Left ventricle myocardium inferior (tissue), 1 donor: ENCODE results near the gene PPIE. TPM values are rescaled to one million over a fixed set of nuclear protein-coding genes. Genes with fewer than 3 reads are reported as not detected.

Experiments
- DNase-seq: peaks from one replicate; pipeline ENCODE4 v3.0.0-alpha.2; 2020
- H3K27ac ChIP-seq: fragments of 200-600 bp; replicated peaks from 2 replicates; pipeline ENCODE4 v1.8.0; 2021
- H3K27me3 ChIP-seq: fragments of 200-600 bp; 2 replicates; pipeline ENCODE4 v1.8.0; 2021; ENCODE audit warnings: low read depth
- H3K36me3 ChIP-seq: fragments of 200-600 bp; 2 replicates; pipeline ENCODE4 v1.8.0; 2021
- H3K4me1 ChIP-seq: fragments of 200-600 bp; 2 replicates; pipeline ENCODE4 v1.8.0; 2021
- H3K4me3 ChIP-seq: fragments of 200-600 bp; 2 replicates; pipeline ENCODE4 v1.8.0; 2021; ENCODE audit warnings: mild to moderate bottlenecking, moderate library complexity
- H3K9me3 ChIP-seq: fragments of 200-600 bp; replicated peaks from 2 replicates; pipeline ENCODE4 v1.8.0; 2021
- intact Hi-C: fragments of 100-400 bp; cut with micrococcal nuclease; formaldehyde crosslinking; loops from one replicate; pipeline ENCODE4 v1.11.0; 2022
- total RNA-seq: library from RNA; stranded (reverse); fragmentation: NEBNext Ultra II Directional; extraction: Animal tissue kit (Norgen Biotek cat#: 25700); gene quantifications from one replicate; pipeline ENCODE4 v1.2.1, GENCODE V29; 2021
- TF ChIP-seq, protein P1 (sequence below): fragments of 200-600 bp; IDR thresholded peaks from 2 replicates; pipeline ENCODE4 v1.8.0; 2021; ENCODE audit warnings: antibody characterized with exemption, mild to moderate bottlenecking, borderline replicate concordance
- donor health status: DM: no; HTN: yes; CAD: no; lungs with severe emphysema.

Gene PPIE
- total RNA-seq, 1 donor from 2014 or later: 29.4 TPM

DNA sequence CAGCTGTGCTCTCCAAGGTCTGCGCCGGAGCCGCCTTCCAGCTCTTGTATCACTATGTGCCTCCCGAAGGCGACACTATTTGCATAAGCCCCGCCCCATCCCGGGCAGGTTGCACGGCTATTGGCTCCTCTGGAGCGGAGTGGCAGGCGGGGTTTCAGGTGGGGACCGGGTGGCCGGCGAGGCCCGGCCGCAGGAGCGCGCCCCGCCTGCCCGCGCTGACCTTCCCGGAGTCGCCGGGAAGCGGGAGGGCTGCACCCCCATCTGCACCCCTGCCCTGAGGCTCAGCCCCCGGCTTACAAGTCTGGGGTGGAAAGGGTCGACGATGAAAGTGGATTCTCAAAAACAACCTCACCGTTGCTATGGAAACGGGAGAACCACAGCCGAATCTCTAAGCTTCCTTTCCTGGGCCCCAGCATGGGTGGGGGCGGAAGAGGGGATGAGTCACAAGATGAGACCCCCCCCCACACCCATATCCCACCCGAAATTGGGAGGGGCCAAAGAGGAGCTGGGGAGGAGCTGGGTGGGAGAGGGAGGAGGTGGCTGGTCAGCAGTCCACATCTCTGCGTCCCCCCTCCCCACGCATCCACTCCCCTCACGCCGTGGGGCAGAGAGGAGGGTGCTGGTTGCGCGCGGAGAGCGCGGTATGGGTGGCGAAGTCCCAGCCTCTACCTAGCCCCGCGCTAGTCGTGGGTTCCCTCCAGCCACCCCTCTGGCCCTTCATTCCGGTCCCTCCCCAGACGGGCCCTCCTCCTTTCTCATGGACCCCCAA, 47.1 kb upstream of the PPIE start, which contains the start of gene HPCAL4:
Gene HPCAL4 (minus strand): TSS at position 51 of the 769 bp plus-strand sequence. CDS start 6,830 bp downstream, outside the sequence.
- Histone ChIP-seq H3K4me1 (peaks cover 33% of the 10 kb centered on the region), H3K9me3 (no peaks in the 10 kb centered on the region), H3K27me3 (peaks cover 92% of the 10 kb centered on the region), H3K4me3 (peak within 1 kb of the TSS; percentile 64), H3K36me3 (no peaks in the 10 kb centered on the region), H3K27ac (no peak within 1 kb of the TSS)
- peak; percentile 87 for DNase-seq
- TF ChIP-seq, protein P1, sequence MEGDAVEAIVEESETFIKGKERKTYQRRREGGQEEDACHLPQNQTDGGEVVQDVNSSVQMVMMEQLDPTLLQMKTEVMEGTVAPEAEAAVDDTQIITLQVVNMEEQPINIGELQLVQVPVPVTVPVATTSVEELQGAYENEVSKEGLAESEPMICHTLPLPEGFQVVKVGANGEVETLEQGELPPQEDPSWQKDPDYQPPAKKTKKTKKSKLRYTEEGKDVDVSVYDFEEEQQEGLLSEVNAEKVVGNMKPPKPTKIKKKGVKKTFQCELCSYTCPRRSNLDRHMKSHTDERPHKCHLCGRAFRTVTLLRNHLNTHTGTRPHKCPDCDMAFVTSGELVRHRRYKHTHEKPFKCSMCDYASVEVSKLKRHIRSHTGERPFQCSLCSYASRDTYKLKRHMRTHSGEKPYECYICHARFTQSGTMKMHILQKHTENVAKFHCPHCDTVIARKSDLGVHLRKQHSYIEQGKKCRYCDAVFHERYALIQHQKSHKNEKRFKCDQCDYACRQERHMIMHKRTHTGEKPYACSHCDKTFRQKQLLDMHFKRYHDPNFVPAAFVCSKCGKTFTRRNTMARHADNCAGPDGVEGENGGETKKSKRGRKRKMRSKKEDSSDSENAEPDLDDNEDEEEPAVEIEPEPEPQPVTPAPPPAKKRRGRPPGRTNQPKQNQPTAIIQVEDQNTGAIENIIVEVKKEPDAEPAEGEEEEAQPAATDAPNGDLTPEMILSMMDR: no peak
- intact Hi-C loops: no loop called here

DNA sequence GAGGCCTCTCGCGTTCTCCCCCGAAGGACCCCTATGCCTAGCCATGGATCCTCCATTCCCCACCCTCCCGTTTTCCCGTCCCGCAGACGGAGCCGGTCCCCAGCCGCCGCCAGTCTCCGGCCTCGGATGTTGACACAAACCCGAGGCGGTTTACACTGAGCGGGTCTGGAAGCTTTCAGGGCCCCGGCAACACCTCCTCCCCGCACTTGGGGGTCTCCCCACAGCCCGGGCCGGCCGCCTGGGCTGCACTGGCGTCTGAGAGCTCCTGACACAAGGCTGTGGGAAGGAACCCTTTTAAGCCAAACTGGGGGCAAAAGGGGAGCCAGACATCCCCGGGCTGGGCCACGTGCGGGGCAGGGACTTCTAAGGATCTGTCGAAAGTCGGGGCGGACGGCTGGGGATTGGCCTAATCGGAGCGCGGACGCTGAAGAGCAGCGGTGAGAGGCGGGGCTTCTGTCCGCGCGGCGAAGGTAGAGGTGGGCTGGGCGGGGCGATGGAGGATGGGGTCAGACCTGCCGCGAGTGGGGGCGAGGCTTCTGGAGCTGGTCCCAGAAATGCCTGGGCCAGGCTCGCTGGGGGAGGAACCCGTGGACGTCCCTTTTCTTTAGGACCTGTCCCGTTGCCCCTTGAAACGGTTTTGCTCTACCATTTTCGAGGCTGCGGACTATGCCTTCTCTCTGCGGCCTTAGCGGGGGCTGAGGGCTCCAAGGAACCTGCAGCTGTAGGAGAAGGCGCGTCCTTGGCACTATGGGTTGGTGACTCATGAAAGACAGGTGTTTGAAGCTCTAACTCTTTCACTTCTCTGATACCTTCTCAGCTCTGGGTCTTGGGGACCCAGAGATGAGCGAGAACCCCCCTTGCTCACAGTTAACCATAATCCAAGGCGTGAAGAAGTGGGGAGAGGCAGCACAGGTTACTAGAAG, 46.3 kb upstream of the PPIE start:
- Histone ChIP-seq H3K4me3 (peak overlapping the region; percentile 64), H3K27me3 (peaks cover 84% of the 10 kb centered on the region), H3K4me1 (peaks cover 33% of the 10 kb centered on the region), H3K36me3 (no peaks in the 10 kb centered on the region), H3K27ac (no peak overlapping the region), H3K9me3 (no peaks in the 10 kb centered on the region)
- DNase-seq: no peak
- intact Hi-C loops: no loop called here
- TF ChIP-seq, protein P1: no peak

DNA sequence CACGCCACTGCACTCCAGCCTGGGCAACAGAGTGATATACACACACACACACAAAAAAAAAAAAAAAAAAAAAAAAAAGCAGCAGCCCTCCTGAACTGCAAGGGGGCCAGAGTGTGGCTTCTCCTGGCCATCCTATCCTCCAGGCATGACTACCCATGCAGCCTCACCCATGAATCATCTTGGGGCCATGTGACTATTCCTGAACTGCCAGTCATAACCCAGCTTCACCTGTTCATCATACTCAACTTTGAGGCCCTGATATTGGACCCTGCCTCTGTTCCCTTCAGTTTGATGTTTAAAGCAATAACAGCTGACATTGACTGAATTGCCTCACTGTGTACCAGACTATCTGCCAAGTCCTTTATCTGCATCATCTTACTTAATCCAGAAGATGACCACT, 44.7 kb upstream of the PPIE start:
- Histone ChIP-seq H3K27me3 (peaks cover 67% of the 10 kb centered on the region), H3K27ac (no peak overlapping the region)
- intact Hi-C loops: no loop called here

DNA sequence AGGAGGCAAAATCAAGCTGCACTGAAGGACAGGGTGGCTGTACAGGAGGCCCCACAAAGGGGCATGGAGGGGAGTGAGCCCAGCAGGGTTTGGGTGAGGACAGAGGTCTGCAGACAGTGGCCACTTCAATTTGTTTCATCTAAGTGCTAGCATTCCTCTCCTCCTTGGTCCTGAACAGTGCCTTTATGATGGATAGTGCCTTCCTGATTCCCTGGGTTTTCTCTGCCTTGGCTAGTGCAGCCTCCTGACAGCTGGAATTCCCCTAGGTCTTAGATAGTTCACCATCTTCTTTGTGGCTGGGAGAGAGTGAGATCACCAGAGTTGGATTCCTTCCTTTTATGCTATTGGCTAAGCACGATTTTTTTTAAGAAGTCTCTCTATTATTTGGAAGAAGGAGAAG, 43.7 kb upstream of the PPIE start:
- peaks cover 58% of the 10 kb centered on the region for H3K27me3 ChIP-seq
- no peak for DNase-seq
- TF ChIP-seq, protein P1: no peak
- peaks cover 20% of the 10 kb centered on the region for H3K4me1 ChIP-seq
- intact Hi-C loops: no loop called here
- no peaks in the 10 kb centered on the region for H3K36me3 ChIP-seq
- H3K4me3 ChIP-seq: no peak overlapping the region
- H3K27ac ChIP-seq: no peak overlapping the region
- H3K9me3 ChIP-seq: no peaks in the 10 kb centered on the region

More for the DNA sequence above, 44.7 kb upstream of the PPIE start:
- DNase-seq: no peak
- H3K36me3 ChIP-seq: no peaks in the 10 kb centered on the region
- H3K9me3 ChIP-seq: no peaks in the 10 kb centered on the region
- TF ChIP-seq, protein P1: no peak
- peaks cover 29% of the 10 kb centered on the region for H3K4me1 ChIP-seq
- H3K4me3 ChIP-seq: no peak overlapping the region

DNA sequence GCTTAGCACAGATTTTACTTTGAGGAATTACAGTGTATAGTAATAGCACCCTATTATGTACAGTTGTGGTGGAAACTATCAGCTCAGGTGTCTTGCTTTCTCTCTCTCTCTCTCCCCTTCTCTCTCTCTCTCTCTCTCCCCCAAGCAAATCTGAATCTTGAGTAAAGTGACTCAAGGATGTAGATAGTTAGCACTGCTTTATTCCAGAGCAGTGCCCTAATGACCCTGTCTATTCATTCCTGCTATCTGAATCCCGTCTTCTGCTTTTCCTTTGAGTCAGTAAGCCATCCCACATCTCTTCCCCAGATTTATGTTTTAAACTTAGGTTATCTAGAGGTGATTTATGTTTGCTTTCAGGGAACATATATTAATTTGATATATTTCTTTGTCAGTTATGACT, 42.2 kb upstream of the PPIE start:
- no peak overlapping the region for H3K4me3 ChIP-seq
- TF ChIP-seq, protein P1: no peak
- no peaks in the 10 kb centered on the region for H3K36me3 ChIP-seq
- H3K27me3 ChIP-seq: peaks cover 43% of the 10 kb centered on the region
- no peak for DNase-seq
- intact Hi-C loops: no loop called here
- H3K27ac ChIP-seq: no peak overlapping the region
- peaks cover 19% of the 10 kb centered on the region for H3K4me1 ChIP-seq
- H3K9me3 ChIP-seq: no peaks in the 10 kb centered on the region
